HepG2 (cell line): ENCODE measurements around the gene ALDH1A2. TPM values are rescaled to one million over a fixed set of nuclear protein-coding genes. Genes with fewer than 3 reads are reported as not detected.

Experiments used
- ATAC-seq: fragments of 200-7000 bp; cut with Tn5 transposase; 3 replicates; pipeline ENCODE4 v1.9.1; 2020; ENCODE audit warnings: mild to moderate bottlenecking, moderate library complexity
- BruUV-seq: library from RNA; stranded (reverse); fragments of 400-500 nt; replicated peaks from 2 replicates; lab custom pipeline; 2021; lab: Mats Ljungman, UMichigan
- CTCF ChIA-PET: fragments of 300-600 bp; formaldehyde crosslinking; extraction: SDS; loops from one replicate; lab custom pipeline; 2021; ENCODE audit warnings: low total read pairs, inconsistent platforms, low intra/inter-chr PET ratio; lab: Yijun Ruan, JAX
- POLR2A ChIA-PET: fragments of 350-600 bp; sonication (Branson Sonifier 250); formaldehyde crosslinking; loops from one replicate; lab custom pipeline; 2020; ENCODE audit warnings: antibody characterized with exemption, inconsistent platforms; lab: Yijun Ruan, JAX
- DNase-seq: peaks from one replicate; pipeline ENCODE4 v3.0.0-alpha.2; 2015; ENCODE audit warnings: low spot score
- FAIRE-seq: peaks from 3 replicates; lab custom pipeline; 2011; peaks lifted over from hg19 to GRCh38; lab: Jason Lieb, UNC
- H2AFZ ChIP-seq: one replicate; pipeline ENCODE4 v1.6.1; 2011; ENCODE audit warnings: low read length, inconsistent platforms
- H3K27ac ChIP-seq: fragments of 300-600 bp; 3 replicates; pipeline ENCODE4 v1.8.0; 2011; ENCODE audit warnings: mixed run types, mild to moderate bottlenecking, mixed read lengths, low read length, inconsistent platforms; ENCODE audit not compliant: insufficient read depth; ENCODE audit errors: extremely low read length
- H3K27me3 ChIP-seq, 2 experiments: fragments of 200-600 bp in 1 of 2; 2 replicates in 1 of 2; 3 replicates in 1 of 2; pipeline versions ENCODE4 v1.6.0 to v1.8.0; 2011; ENCODE audit warnings: low read length in 2 of 2, mild to moderate bottlenecking in 2 of 2, moderate library complexity in 2 of 2, inconsistent platforms in 1 of 2; ENCODE audit not compliant: insufficient read depth in 2 of 2, control insufficient read depth in 1 of 2
- H3K36me3 ChIP-seq, 2 experiments: fragments of 200-600 bp in 1 of 2; replicated peaks in 1 of 2; 2 replicates in 1 of 2; 3 replicates in 1 of 2; pipeline versions ENCODE4 v1.5.1 to v1.8.0; 2011; ENCODE audit warnings: low read length in 2 of 2, inconsistent platforms in 1 of 2; ENCODE audit not compliant: insufficient read depth in 2 of 2, control insufficient read depth in 1 of 2
- H3K4me1 ChIP-seq: 2 replicates; pipeline ENCODE4 v1.5.1; 2012; ENCODE audit warnings: low read length, inconsistent platforms; ENCODE audit not compliant: insufficient read depth
- H3K4me2 ChIP-seq: 2 replicates; pipeline ENCODE4 v1.6.0; 2011; ENCODE audit warnings: low read depth, low read length, inconsistent platforms
- H3K4me3 ChIP-seq, 3 experiments: fragments of 200-600 bp in 1 of 3; sonication (generic), shearing (Covaris generic) in 1 of 3; replicated peaks in 1 of 3; 2 replicates each; pipeline ENCODE4 v1.5.1; 2011 to 2016; ENCODE audit warnings: low read length in 3 of 3, inconsistent platforms in 2 of 3, low read depth in 2 of 3, mild to moderate bottlenecking in 2 of 3, control low read depth in 1 of 3, mixed read lengths in 1 of 3; ENCODE audit not compliant: insufficient read depth in 1 of 3
- H3K79me2 ChIP-seq: one replicate; pipeline ENCODE4 v1.6.1; 2011; ENCODE audit warnings: low read length, inconsistent platforms; ENCODE audit not compliant: insufficient read depth
- H3K9ac ChIP-seq: 2 replicates; pipeline ENCODE4 v1.6.0; 2011; ENCODE audit warnings: mild to moderate bottlenecking, low read depth, low read length, inconsistent platforms; ENCODE audit not compliant: insufficient read depth
- H3K9me3 ChIP-seq: 2 replicates; pipeline ENCODE4 v1.5.1; 2012; ENCODE audit warnings: mild to moderate bottlenecking, low read length
- H4K20me1 ChIP-seq: 2 replicates; pipeline ENCODE4 v1.6.0; 2011; ENCODE audit warnings: inconsistent platforms, mild to moderate bottlenecking, low read length, moderate library complexity; ENCODE audit not compliant: insufficient read depth
- FLYWCH1 ChIP-seq: sonication (generic); formaldehyde crosslinking; IDR thresholded peaks from 2 replicates; pipeline ENCODE4 v1.8.1; 2023; ENCODE audit warnings: mild to moderate bottlenecking, missing genetic modification reagents
- WGBS: methylation state at CpG from one replicate; pipeline ENCODE4 v1.1.6; 2017; ENCODE audit warnings: low lambda C conversion rate; 5-methylcytosine and 5-hydroxymethylcytosine counted together
- in situ Hi-C: cut with HindIII; loops from 2 replicates; pipeline ENCODE4 v1.10.0; 2017; ENCODE audit warnings: low pct_unique_long_range_greater_than_20kb; ENCODE audit not compliant: extremely low pct_ligation_motif_present
- intact Hi-C: fragments of 100-400 bp; cut with micrococcal nuclease; formaldehyde crosslinking; loops from one replicate; pipeline ENCODE4 v1.10.0; 2022; ENCODE audit not compliant: unreplicated experiment
- polyA plus RNA-seq, 8 experiments: library from polyadenylated mRNA; depleted of rRNA in 3 of 8; stranded (reverse) in 7 of 8; unstranded in 1 of 8; fragments of >200 nt; fragmentation: Illumina TruSeq in 4 of 8; extraction: Trizol in 4 of 8; gene quantifications; 2 replicates each; pipeline versions ENCODE4 v1.2.1 to v1.2.3, GENCODE V29; 2011 to 2016; ENCODE audit warnings: low read depth in 4 of 8, missing spikeins in 1 of 8, mixed read lengths in 1 of 8; ENCODE audit not compliant: insufficient read depth in 1 of 8
- total RNA-seq, 5 experiments: library from RNA; depleted of rRNA; stranded (reverse); fragments of >200 nt; fragmentation: Illumina TruSeq; extraction: Trizol; gene quantifications; 2 replicates each; pipeline ENCODE4 v1.2.3, GENCODE V29; 2016; ENCODE audit warnings: low read depth in 1 of 5
- TF ChIP-seq, protein P1 (sequence below): sonication (generic); formaldehyde crosslinking; IDR thresholded peaks from 2 replicates; pipeline ENCODE4 v1.9.0; 2021; ENCODE audit warnings: mild to moderate bottlenecking, missing genetic modification reagents
- TF ChIP-seq, protein P2 (sequence below): conservative IDR thresholded peaks from 2 replicates; pipeline ENCODE4 v1.6.1; 2018; ENCODE audit warnings: missing genetic modification reagents

Gene ALDH1A2
- total and polyA plus RNA-seq, 2 of the 13 experiments (the other 11 are each of a cell fraction or from before 2014, with no cell fraction given), result 0.64 to 0.90 TPM

DNA sequence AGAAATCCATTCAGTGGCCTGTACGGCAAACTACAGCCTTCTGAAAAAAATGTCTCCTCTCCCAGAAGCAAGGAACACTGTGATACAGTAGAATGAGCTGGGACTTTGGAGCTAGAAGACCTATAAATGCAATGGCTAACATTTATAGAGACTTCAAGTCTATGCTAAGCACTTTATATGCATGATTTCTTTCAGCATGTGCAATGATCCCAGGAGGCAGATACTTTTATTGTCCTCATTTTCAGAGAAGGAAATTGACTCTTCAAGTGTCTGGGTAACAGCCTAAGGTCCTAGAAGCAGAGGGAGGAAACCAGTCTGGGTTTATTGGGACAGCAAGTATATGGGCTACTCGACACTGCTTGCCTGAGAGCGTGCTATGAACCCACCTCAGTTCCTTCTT is 140.9 kb downstream of the ALDH1A2 start:
- Histone ChIP-seq H2AFZ (no peak overlapping the region), H3K27ac (no peak overlapping the region)
- POLR2A ChIA-PET, result no interaction called here
- FAIRE-seq, result no peak
- WGBS, result 11% methylated on average over 3 of the region's 3 CpGs
- TF ChIP-seq FLYWCH1 (CRISPR knock-in tag), result no peak
- TF ChIP-seq, protein P1, sequence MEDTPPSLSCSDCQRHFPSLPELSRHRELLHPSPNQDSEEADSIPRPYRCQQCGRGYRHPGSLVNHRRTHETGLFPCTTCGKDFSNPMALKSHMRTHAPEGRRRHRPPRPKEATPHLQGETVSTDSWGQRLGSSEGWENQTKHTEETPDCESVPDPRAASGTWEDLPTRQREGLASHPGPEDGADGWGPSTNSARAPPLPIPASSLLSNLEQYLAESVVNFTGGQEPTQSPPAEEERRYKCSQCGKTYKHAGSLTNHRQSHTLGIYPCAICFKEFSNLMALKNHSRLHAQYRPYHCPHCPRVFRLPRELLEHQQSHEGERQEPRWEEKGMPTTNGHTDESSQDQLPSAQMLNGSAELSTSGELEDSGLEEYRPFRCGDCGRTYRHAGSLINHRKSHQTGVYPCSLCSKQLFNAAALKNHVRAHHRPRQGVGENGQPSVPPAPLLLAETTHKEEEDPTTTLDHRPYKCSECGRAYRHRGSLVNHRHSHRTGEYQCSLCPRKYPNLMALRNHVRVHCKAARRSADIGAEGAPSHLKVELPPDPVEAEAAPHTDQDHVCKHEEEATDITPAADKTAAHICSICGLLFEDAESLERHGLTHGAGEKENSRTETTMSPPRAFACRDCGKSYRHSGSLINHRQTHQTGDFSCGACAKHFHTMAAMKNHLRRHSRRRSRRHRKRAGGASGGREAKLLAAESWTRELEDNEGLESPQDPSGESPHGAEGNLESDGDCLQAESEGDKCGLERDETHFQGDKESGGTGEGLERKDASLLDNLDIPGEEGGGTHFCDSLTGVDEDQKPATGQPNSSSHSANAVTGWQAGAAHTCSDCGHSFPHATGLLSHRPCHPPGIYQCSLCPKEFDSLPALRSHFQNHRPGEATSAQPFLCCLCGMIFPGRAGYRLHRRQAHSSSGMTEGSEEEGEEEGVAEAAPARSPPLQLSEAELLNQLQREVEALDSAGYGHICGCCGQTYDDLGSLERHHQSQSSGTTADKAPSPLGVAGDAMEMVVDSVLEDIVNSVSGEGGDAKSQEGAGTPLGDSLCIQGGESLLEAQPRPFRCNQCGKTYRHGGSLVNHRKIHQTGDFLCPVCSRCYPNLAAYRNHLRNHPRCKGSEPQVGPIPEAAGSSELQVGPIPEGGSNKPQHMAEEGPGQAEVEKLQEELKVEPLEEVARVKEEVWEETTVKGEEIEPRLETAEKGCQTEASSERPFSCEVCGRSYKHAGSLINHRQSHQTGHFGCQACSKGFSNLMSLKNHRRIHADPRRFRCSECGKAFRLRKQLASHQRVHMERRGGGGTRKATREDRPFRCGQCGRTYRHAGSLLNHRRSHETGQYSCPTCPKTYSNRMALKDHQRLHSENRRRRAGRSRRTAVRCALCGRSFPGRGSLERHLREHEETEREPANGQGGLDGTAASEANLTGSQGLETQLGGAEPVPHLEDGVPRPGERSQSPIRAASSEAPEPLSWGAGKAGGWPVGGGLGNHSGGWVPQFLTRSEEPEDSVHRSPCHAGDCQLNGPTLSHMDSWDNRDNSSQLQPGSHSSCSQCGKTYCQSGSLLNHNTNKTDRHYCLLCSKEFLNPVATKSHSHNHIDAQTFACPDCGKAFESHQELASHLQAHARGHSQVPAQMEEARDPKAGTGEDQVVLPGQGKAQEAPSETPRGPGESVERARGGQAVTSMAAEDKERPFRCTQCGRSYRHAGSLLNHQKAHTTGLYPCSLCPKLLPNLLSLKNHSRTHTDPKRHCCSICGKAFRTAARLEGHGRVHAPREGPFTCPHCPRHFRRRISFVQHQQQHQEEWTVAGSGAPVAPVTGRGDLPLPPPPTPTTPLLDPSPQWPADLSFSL (CRISPR knock-in tag), result no peak
- TF ChIP-seq, protein P2, sequence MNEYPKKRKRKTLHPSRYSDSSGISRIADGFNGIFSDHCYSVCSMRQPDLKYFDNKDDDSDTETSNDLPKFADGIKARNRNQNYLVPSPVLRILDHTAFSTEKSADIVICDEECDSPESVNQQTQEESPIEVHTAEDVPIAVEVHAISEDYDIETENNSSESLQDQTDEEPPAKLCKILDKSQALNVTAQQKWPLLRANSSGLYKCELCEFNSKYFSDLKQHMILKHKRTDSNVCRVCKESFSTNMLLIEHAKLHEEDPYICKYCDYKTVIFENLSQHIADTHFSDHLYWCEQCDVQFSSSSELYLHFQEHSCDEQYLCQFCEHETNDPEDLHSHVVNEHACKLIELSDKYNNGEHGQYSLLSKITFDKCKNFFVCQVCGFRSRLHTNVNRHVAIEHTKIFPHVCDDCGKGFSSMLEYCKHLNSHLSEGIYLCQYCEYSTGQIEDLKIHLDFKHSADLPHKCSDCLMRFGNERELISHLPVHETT, result no peak
- TF ChIP-seq, all 625 proteins: peak for 0
- Histone ChIP-seq H4K20me1 (no peaks in the 10 kb centered on the region), H3K79me2 (no peaks in the 10 kb centered on the region), H3K36me3 (no peaks in the 10 kb centered on the region), H3K4me2 (no peak overlapping the region), H3K9me3 (no peaks in the 10 kb centered on the region), H3K9ac (no peak overlapping the region), H3K4me3 (no peak overlapping the region), H3K4me1 (no peaks in the 10 kb centered on the region), H3K27me3 (peaks cover 0 to 8% of the 10 kb centered on the region in 2 experiments; a peak in 1 of 5 replicates)
- DNase-seq, result no peak
- no TSS peak for BruUV-seq
- intact Hi-C loops (no loop called here), in situ Hi-C loops (no loop called here)
- CTCF ChIA-PET, result no interaction called here
- no peak for ATAC-seq
